GM12878 (cell line): ENCODE results near the gene C8G. TPM values are rescaled to one million over a fixed set of nuclear protein-coding genes. Genes with fewer than 3 reads are reported as not detected.
A peak's percentile ranks its signal among the peaks of the same experiment; 100 is the strongest.

Experiments used
- CBX3 ChIP-seq: fragments of 200-600 bp; sonication (generic); IDR thresholded peaks from 2 replicates; pipeline ENCODE4 v1.6.1; 2016; ENCODE audit warnings: low read depth, borderline replicate concordance
- CHD1 ChIP-seq: IDR thresholded peaks from 2 replicates; pipeline ENCODE4 v1.6.1; 2012; ENCODE audit warnings: low read depth, low read length, improper control_type of control experiment
- CHD4 ChIP-seq: fragments of 200-600 bp; sonication (generic); IDR thresholded peaks from 2 replicates; pipeline ENCODE4 v1.6.1; 2016; ENCODE audit warnings: mild to moderate bottlenecking
- CREB1 ChIP-seq: IDR thresholded peaks from 2 replicates; pipeline ENCODE4 v1.6.1; 2012; ENCODE audit warnings: low read depth, mild to moderate bottlenecking, inconsistent platforms
- FOS ChIP-seq: IDR thresholded peaks from 3 replicates; pipeline ENCODE4 v1.6.1; 2011; ENCODE audit warnings: borderline replicate concordance; ENCODE audit not compliant: insufficient read length; ENCODE audit errors: extremely low read depth
- IKZF1 ChIP-seq: fragments of 450-650 bp; conservative IDR thresholded peaks from 2 replicates; pipeline ENCODE4 v1.6.1; 2017; ENCODE audit warnings: antibody characterized with exemption, mild to moderate bottlenecking
- IRF3 ChIP-seq: fragments of 450-650 bp; IDR thresholded peaks from 2 replicates; pipeline ENCODE4 v1.6.1; 2014; ENCODE audit warnings: mild to moderate bottlenecking
- MAX ChIP-seq: IDR thresholded peaks from 2 replicates; pipeline ENCODE4 v1.6.1; 2012; ENCODE audit warnings: low read depth, low read length, improper control_type of control experiment
- MEF2B ChIP-seq: fragments of 450-650 bp; IDR thresholded peaks from 2 replicates; pipeline ENCODE4 v1.6.1; 2018; ENCODE audit warnings: mild to moderate bottlenecking, moderate library complexity; ENCODE audit not compliant: partially characterized antibody, poor library complexity, severe bottlenecking
- NFXL1 ChIP-seq: fragments of 450-650 bp; IDR thresholded peaks from 2 replicates; pipeline ENCODE4 v1.6.1; 2017; ENCODE audit warnings: antibody characterized with exemption, mild to moderate bottlenecking, borderline replicate concordance
- NFYB ChIP-seq: IDR thresholded peaks from 2 replicates; pipeline ENCODE4 v1.6.1; 2011; ENCODE audit warnings: low read depth, mild to moderate bottlenecking, low read length, improper control_type of control experiment, moderate library complexity; ENCODE audit not compliant: insufficient read depth
- POLR2AphosphoS2 ChIP-seq: IDR thresholded peaks from 2 replicates; pipeline ENCODE4 v1.6.1; 2011; ENCODE audit warnings: low read depth, mild to moderate bottlenecking, low read length, improper control_type of control experiment, moderate library complexity
- POU2F2 ChIP-seq: IDR thresholded peaks from 3 replicates; pipeline ENCODE4 v1.6.1; 2011; ENCODE audit warnings: low read depth, mild to moderate bottlenecking, low read length, borderline replicate concordance
- RFX5 ChIP-seq: IDR thresholded peaks from 2 replicates; pipeline ENCODE4 v1.6.1; 2011; ENCODE audit warnings: low read depth, low read length, improper control_type of control experiment
- SMARCA5 ChIP-seq: fragments of 450-650 bp; IDR thresholded peaks from 2 replicates; pipeline ENCODE4 v1.6.1; 2017; ENCODE audit warnings: mild to moderate bottlenecking
- TAF1 ChIP-seq: IDR thresholded peaks from 2 replicates; pipeline ENCODE4 v1.6.1; 2011; ENCODE audit warnings: mild to moderate bottlenecking, low read depth, low read length, borderline replicate concordance
- polyA plus RNA-seq, 11 experiments: library from polyadenylated mRNA; depleted of rRNA in 4 of 11; unstranded in 6 of 11; stranded (reverse) in 5 of 11; fragments of >200 nt; fragmentation: Nextera tagmentation in 4 of 11; fragmentation: Illumina TruSeq in 1 of 11; extraction: Ambion mirVana in 4 of 11; extraction: Trizol in 1 of 11; gene quantifications; 1 replicate in 1 of 11; 2 replicates in 10 of 11; pipeline versions ENCODE4 v1.2.1 to v1.2.3, GENCODE V29; 2011 to 2016; ENCODE audit warnings: inconsistent platforms in 2 of 11, missing spikeins in 2 of 11, low read depth in 1 of 11
- total RNA-seq, 4 experiments: library from RNA; depleted of rRNA in 3 of 4; stranded (reverse); fragments of >200 nt in 3 of 4; fragmentation: Illumina TruSeq in 1 of 4; extraction: Trizol in 1 of 4; gene quantifications; 2 replicates each; pipeline versions ENCODE4 v1.2.1 to v1.2.3, GENCODE V29; 2013 to 2021
- TF ChIP-seq, protein P1 (sequence below): IDR thresholded peaks from 2 replicates; pipeline ENCODE4 v1.6.1; 2012; ENCODE audit warnings: mild to moderate bottlenecking, low read depth, low read length
- TF ChIP-seq, protein P2 (sequence below): IDR thresholded peaks from 2 replicates; pipeline ENCODE4 v1.6.1; 2011; ENCODE audit warnings: low read depth, mild to moderate bottlenecking, low read length, moderate library complexity, borderline replicate concordance; ENCODE audit errors: extremely low read depth
- TF ChIP-seq, protein P3 (sequence below), 3 experiments: IDR thresholded peaks in 2 of 3; conservative IDR thresholded peaks in 1 of 3; 2 replicates each; pipeline ENCODE4 v1.5.1; 2011; ENCODE audit warnings: low read depth in 3 of 3, low read length in 3 of 3, mild to moderate bottlenecking in 3 of 3, control low read depth in 2 of 3, moderate library complexity in 2 of 3, inconsistent platforms in 1 of 3, mixed read lengths in 1 of 3; ENCODE audit not compliant: control insufficient read depth in 2 of 3, insufficient read depth in 1 of 3; ENCODE audit errors: extremely low read depth in 1 of 3
- TF ChIP-seq, protein P4 (sequence below): IDR thresholded peaks from 2 replicates; pipeline ENCODE4 v1.6.1; 2011; ENCODE audit warnings: mild to moderate bottlenecking, low read depth, low read length, moderate library complexity; ENCODE audit not compliant: insufficient replicate concordance

The C8G gene
- total and polyA plus RNA-seq, 10 of the 15 experiments (the other 5 are each of a cell fraction or from before 2014, with no cell fraction given) = 0.26 to 0.69 (median 0.50) TPM; not detected in 7

GRCh38 chr9:136949817-136950655 lies 5.0 kb downstream of the C8G start (continued):
- TF ChIP-seq IRF3 (peak; percentile 88), RFX5 (no peak), MEF2B (no peak), CHD4 (no peak), POLR2AphosphoS2 (0 out of 2 replicates have a peak, but pooled peaks have one; percentile 55), MAX (peak; percentile 99), CBX3 (no peak), NFXL1 (no peak), NFYB (peak; percentile 98), FOS (peak; percentile 68), SMARCA5 (0 out of 2 replicates have a peak, but pooled peaks have one; percentile 32), CHD1 (no peak), POU2F2 (0 out of 3 replicates have a peak, but pooled peaks have one; percentile 9), CREB1 (no peak), IKZF1 (peak; percentile 42; the same call in 1 of the 2 replicates), TAF1 (peak; percentile 23; the same call in 1 of the 2 replicates)
- TF ChIP-seq, protein P1, sequence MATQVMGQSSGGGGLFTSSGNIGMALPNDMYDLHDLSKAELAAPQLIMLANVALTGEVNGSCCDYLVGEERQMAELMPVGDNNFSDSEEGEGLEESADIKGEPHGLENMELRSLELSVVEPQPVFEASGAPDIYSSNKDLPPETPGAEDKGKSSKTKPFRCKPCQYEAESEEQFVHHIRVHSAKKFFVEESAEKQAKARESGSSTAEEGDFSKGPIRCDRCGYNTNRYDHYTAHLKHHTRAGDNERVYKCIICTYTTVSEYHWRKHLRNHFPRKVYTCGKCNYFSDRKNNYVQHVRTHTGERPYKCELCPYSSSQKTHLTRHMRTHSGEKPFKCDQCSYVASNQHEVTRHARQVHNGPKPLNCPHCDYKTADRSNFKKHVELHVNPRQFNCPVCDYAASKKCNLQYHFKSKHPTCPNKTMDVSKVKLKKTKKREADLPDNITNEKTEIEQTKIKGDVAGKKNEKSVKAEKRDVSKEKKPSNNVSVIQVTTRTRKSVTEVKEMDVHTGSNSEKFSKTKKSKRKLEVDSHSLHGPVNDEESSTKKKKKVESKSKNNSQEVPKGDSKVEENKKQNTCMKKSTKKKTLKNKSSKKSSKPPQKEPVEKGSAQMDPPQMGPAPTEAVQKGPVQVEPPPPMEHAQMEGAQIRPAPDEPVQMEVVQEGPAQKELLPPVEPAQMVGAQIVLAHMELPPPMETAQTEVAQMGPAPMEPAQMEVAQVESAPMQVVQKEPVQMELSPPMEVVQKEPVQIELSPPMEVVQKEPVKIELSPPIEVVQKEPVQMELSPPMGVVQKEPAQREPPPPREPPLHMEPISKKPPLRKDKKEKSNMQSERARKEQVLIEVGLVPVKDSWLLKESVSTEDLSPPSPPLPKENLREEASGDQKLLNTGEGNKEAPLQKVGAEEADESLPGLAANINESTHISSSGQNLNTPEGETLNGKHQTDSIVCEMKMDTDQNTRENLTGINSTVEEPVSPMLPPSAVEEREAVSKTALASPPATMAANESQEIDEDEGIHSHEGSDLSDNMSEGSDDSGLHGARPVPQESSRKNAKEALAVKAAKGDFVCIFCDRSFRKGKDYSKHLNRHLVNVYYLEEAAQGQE = no peak
- TF ChIP-seq, protein P2, sequence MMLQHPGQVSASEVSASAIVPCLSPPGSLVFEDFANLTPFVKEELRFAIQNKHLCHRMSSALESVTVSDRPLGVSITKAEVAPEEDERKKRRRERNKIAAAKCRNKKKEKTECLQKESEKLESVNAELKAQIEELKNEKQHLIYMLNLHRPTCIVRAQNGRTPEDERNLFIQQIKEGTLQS = peak; percentile 89; the same call in 1 of the 2 replicates
- TF ChIP-seq, protein P3, sequence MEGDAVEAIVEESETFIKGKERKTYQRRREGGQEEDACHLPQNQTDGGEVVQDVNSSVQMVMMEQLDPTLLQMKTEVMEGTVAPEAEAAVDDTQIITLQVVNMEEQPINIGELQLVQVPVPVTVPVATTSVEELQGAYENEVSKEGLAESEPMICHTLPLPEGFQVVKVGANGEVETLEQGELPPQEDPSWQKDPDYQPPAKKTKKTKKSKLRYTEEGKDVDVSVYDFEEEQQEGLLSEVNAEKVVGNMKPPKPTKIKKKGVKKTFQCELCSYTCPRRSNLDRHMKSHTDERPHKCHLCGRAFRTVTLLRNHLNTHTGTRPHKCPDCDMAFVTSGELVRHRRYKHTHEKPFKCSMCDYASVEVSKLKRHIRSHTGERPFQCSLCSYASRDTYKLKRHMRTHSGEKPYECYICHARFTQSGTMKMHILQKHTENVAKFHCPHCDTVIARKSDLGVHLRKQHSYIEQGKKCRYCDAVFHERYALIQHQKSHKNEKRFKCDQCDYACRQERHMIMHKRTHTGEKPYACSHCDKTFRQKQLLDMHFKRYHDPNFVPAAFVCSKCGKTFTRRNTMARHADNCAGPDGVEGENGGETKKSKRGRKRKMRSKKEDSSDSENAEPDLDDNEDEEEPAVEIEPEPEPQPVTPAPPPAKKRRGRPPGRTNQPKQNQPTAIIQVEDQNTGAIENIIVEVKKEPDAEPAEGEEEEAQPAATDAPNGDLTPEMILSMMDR (IDR thresholded peaks at IDR 0.05 in 2 of 3, conservative IDR thresholded peaks at IDR 0.05 in 1 of 3; ENCODE audit: control insufficient read depth in 2 of 3, extremely low read depth in 1 of 3, insufficient read depth in 1 of 3, low read depth in 3 of 3, low read length in 3 of 3) = peak in 2 of 3 experiments; percentile 22 to 37; a peak in 2 of 6 replicates
- TF ChIP-seq, protein P4, sequence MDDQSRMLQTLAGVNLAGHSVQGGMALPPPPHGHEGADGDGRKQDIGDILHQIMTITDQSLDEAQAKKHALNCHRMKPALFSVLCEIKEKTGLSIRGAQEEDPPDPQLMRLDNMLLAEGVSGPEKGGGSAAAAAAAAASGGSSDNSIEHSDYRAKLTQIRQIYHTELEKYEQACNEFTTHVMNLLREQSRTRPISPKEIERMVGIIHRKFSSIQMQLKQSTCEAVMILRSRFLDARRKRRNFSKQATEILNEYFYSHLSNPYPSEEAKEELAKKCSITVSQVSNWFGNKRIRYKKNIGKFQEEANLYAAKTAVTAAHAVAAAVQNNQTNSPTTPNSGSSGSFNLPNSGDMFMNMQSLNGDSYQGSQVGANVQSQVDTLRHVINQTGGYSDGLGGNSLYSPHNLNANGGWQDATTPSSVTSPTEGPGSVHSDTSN = no peak
